Activated naive CD4-positive, alpha-beta T cell treated with anti-CD3 and anti-CD28 coated beads, Interleukin-2, amount 10 ng/mL, durations not matched to agents 7 days and 5 days (primary cell): ENCODE data around the gene SPTLC1.
"Not testable (repeated sequence)": the region's sequence is repeated elsewhere in the genome, so short reads cannot be mapped to it uniquely, and the experiment has no call there.

Source experiments
- CTCF ChIA-PET: fragments of 350-600 bp; sonication (Branson Sonifier 250); formaldehyde crosslinking; loops from one replicate; lab custom pipeline; 2021; ENCODE audit warnings: antibody characterized with exemption; lab: Charles Lee
- DNase-seq: peaks from one replicate; pipeline ENCODE4 v3.0.0-alpha.2; 2020
- H3K27ac Mint-ChIP-seq: one replicate; pipeline ENCODE4 v1.8.0; 2021; ENCODE audit warnings: mild to moderate bottlenecking, moderate library complexity, mixed read lengths
- H3K27me3 Mint-ChIP-seq: one replicate; pipeline ENCODE4 v1.8.0; 2021; ENCODE audit warnings: mild to moderate bottlenecking, mixed read lengths
- H3K36me3 Mint-ChIP-seq: one replicate; pipeline ENCODE4 v1.8.0; 2021; ENCODE audit warnings: mixed read lengths
- H3K4me1 Mint-ChIP-seq: one replicate; pipeline ENCODE4 v1.8.0; 2021; ENCODE audit warnings: mixed read lengths
- H3K4me3 Mint-ChIP-seq: one replicate; pipeline ENCODE4 v1.8.0; 2021; ENCODE audit warnings: mild to moderate bottlenecking, moderate library complexity, mixed read lengths
- H3K9me3 Mint-ChIP-seq: one replicate; pipeline ENCODE4 v1.8.0; 2021; ENCODE audit warnings: mixed read lengths

The SPTLC1 gene

DNA sequence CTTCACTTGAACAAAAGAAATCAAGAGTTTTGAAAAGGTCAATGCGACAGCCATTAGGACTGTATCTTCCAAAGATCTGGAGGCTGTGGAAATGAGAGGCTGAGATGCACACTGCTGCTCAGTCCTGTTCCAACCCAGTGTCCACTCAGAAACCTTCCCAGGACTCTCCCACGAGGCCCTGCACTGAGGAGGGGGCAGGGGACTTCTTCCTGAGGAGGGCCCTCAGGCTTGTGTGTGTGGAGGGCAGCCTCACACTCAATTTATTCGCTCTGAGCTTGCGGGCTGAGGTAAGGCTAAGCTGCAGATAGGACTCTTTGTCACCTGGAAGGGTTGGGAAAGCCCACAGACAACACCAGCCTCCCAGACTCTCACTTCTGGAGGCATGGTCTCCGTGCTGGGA lies 95.6 kb downstream of the SPTLC1 start:
- CTCF ChIA-PET: no interaction called here
- H3K9me3 Mint-ChIP-seq: peaks cover 12% of the 10 kb centered on the region
- H3K4me3 Mint-ChIP-seq: no peak overlapping the region

DNA sequence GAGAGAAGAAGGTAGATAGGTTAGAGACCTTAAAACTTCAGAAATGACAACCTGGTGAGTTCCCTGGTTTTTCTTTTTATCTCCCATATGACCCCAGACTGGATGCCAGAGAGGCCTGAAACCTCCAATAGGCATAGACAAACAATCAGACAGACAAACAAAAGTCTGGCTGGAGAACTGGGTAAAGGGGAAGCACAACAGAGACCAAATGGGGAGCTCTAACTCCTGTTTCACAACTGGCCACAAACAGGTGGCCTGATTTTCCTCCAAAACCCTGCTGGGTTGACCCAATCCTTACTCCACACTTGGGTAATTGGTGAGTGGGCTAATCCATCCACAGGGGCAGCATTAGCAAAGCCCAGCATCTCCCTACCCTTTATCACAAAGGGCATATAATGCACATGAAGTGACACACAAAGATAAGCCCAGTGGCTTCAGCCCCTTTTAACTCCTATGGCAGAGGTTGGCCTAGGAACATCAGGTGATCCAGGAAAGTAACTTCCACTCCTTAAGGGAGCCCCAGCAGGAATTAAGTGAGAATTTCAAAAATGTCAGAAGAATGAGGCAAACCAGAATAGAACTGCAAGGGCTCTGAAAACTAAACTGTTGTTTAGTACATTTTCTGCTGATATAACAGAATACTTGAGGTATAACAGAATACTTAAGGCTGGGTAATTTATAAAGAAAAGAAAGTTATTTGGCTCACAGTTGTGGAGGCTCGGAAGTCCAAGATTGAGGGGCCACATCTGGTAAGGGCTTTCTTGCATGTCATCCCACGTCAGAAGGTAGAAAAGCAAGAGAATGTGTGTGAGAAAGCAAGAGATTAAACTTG lies 104.3 kb downstream of the SPTLC1 start:
- CTCF ChIA-PET: no interaction called here
- Mint-ChIP-seq H3K4me3 (no peak overlapping the region), H3K36me3 (no peaks in the 10 kb centered on the region), H3K27me3 (peaks cover 14% of the 10 kb centered on the region), H3K9me3 (no peaks in the 10 kb centered on the region), H3K4me1 (no peaks in the 10 kb centered on the region), H3K27ac (no peak overlapping the region)
- DNase-seq: no peak

More for the DNA sequence above, 95.6 kb downstream of the SPTLC1 start:
- peaks cover 4% of the 10 kb centered on the region for H3K27me3 Mint-ChIP-seq
- no peak for DNase-seq
- no peaks in the 10 kb centered on the region for H3K4me1 Mint-ChIP-seq
- H3K36me3 Mint-ChIP-seq: no peaks in the 10 kb centered on the region
- no peak overlapping the region for H3K27ac Mint-ChIP-seq

DNA sequence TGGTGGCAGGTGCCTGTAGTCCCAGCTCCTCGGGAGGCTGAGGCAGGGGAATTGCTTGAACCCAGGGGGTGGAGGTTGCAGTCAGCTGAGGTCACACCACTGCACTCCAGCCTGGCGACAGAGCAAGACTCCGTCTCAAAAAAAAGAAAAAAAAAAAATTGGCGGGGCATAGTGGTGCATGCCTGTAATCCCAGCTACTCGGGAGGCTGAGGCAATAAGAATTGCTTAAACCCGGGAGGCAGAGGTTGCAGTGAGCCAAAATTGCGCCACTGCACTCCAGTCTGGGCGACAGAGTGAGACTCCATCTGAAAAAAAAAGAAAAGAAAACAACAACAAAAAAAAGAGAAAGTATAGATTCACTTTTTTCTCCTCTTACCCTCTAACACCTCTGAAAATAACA lies 105.0 kb downstream of the SPTLC1 start:
- CTCF ChIA-PET, H3K9me3 Mint-ChIP-seq, H3K36me3 Mint-ChIP-seq: not testable (repeated sequence)

DNA sequence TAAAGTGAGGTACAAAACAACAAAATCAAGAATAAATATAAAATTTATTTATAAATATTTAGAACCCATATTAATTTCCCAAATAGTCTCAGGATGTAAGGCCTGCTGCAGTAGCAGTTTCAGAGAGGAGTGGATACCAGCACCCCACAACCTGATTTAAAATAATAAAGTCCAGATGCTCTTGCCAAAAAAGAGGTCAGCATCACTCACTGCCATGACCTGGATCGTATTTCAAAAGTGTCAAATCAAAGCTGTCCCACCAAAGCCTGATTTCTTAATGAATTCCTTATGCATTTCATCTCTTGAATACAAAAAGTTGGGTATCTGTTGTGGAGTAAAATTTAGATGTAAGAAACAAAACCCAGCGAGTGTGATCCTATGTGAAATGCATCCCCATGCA lies 107.2 kb downstream of the SPTLC1 start:
- Mint-ChIP-seq H3K27me3 (peaks cover 9% of the 10 kb centered on the region), H3K27ac (no peak overlapping the region), H3K4me1 (no peaks in the 10 kb centered on the region), H3K4me3 (no peak overlapping the region), H3K9me3 (peaks cover 2% of the 10 kb centered on the region), H3K36me3 (no peaks in the 10 kb centered on the region)
- CTCF ChIA-PET: no interaction called here
- DNase-seq: no peak

More for the DNA sequence above, 105.0 kb downstream of the SPTLC1 start:
- H3K4me1 Mint-ChIP-seq, H3K4me3 Mint-ChIP-seq, DNase-seq, H3K27ac Mint-ChIP-seq: not testable (repeated sequence)
- peaks cover 14% of the 10 kb centered on the region for H3K27me3 Mint-ChIP-seq

DNA sequence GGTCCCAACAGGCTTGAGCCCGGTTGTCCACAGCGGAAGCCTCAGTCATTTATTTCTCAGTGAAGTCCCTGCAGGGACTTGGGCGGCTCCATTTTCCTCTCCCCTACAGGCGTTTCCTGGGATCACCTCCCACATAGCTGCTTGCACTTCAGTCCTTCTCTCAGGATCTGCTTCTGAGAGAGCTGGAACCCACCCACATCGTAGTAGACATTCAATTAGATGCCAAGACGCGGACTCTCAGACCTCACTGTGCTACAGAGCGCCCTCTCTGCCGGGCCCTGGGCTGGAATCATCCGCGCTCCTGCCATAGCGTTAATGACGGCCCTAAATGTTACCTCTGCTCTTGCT lies 111.2 kb downstream of the SPTLC1 start:
- peaks cover 6% of the 10 kb centered on the region for H3K27me3 Mint-ChIP-seq
- no peaks in the 10 kb centered on the region for H3K36me3 Mint-ChIP-seq
- CTCF ChIA-PET: interaction anchor here (0.7 kb wide), 1 partner anchor 1575 kb away, joined by 3 read pairs; no protein-coding TSS in a partner anchor
- no peak overlapping the region for H3K27ac Mint-ChIP-seq
- no peak for DNase-seq
- no peak overlapping the region for H3K4me3 Mint-ChIP-seq
- no peaks in the 10 kb centered on the region for H3K4me1 Mint-ChIP-seq
- H3K9me3 Mint-ChIP-seq: peaks cover 2% of the 10 kb centered on the region

DNA sequence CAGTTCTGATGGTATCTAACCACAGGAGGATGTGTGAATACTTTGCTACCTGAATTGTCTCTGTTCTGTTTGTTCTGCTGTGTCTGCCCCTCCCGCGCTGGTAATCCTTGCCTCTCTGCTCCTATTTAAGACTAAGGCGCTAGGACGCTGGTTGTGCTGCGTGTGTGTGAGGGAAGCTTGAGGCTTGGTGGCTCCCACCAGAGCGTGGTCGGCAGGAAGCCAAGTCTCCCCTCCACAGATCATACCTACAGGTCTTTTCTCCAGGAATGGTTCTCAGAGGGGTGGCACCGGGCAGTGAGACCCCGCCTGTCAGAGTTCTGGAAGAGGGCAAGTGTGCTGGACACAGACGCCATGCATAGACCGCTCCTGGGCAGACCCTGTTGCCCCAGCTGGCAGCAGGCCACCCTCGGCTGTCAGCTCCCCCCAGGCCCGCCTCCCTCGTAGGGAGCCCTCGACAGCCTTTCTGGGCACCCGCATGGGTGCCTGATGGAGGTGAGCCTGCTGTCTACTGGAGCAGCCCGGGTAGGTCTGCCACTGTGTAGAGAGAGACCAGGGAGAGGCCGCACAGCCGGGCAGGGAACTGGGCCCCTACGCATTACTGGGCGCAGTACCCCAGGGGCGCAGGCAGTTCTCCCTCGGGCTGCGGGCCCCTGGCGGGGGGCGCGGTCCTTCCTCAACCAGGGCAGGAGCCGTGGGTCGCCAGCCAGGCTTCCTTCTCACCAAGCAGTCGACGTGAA lies 111.7 kb downstream of the SPTLC1 start:
- H3K4me1 Mint-ChIP-seq: no peaks in the 10 kb centered on the region
- H3K27ac Mint-ChIP-seq: no peak overlapping the region
- no peaks in the 10 kb centered on the region for H3K36me3 Mint-ChIP-seq
- no peak for DNase-seq
- CTCF ChIA-PET: no interaction called here
- peaks cover 2% of the 10 kb centered on the region for H3K9me3 Mint-ChIP-seq
- no peak overlapping the region for H3K4me3 Mint-ChIP-seq
- peaks cover 6% of the 10 kb centered on the region for H3K27me3 Mint-ChIP-seq

DNA sequence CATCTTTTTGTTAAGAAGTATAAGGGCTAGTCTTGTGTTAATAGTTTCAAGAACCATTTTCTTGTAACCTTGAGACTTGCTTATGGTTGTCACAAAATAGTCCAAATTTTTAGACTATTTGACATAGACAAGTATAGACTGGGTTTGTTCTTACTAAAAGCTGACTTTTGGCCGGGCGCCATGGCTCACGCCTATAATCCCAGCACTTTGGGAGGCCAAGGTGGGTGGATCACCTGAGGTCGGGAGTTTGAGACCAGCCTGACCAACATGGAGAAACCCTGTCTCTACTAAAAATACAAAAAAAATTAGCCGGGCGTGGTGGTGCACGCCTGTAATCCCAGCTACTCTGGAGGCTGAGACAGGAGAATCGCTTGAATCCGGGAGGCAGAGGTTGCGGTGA lies 113.3 kb downstream of the SPTLC1 start:
- H3K4me1 Mint-ChIP-seq, DNase-seq, H3K27me3 Mint-ChIP-seq, H3K9me3 Mint-ChIP-seq, H3K36me3 Mint-ChIP-seq, CTCF ChIA-PET, H3K27ac Mint-ChIP-seq, H3K4me3 Mint-ChIP-seq: not testable (repeated sequence)

DNA sequence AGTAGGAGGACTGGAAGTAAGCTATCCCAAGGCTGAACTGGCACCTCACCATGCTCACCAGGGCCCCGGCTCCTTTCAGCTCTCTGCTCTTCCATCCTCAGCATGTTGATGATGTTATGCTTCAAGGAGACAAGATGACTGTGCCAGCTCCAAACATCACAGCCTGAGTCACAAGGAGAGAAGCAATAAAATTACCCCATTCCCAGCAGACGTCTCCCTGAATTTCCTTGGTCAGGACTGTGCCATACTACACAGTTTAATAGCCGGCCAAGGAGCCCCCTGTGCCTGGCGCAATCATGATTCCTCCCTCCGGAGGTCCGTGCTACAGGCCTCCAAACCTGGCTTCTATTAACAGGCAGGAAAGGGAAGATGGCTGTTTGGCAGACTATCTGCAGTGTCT lies 114.0 kb downstream of the SPTLC1 start:
- Mint-ChIP-seq H3K27me3 (peaks cover 6% of the 10 kb centered on the region), H3K27ac (no peak overlapping the region), H3K36me3 (no peaks in the 10 kb centered on the region), H3K9me3 (peaks cover 2% of the 10 kb centered on the region), H3K4me1 (no peaks in the 10 kb centered on the region), H3K4me3 (no peak overlapping the region)
- DNase-seq: no peak
- CTCF ChIA-PET: no interaction called here

DNA sequence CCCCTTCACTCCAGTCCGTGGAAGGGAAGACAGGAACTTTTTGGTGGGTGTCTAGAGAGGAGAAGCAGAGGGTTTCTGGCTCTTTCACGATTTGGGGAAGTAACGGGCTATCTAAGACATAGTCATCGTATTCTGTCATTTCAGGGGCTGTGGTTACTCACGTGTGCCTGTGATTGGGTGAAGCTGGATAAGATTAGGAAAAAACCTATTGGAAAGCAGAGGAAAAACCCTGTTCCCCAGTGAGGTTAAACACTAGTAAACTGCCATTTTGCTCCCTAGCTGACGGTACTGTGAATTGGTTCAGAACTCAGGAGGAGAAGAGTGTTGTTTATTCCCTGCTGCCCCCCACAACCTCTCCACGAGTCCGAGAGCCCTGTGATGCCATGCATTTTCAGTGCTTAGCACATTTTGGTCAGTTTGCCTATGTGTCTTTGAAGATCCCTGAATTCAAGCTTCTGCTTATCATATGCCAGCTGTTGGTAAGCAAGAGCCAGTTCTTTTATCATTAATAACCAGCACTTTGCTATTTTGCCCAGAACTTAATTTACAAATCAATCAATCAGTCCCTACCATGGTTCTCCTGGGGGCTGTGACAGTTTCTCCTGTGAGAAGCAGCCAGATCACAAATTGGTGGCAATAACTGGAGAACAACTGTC lies 120.1 kb downstream of the SPTLC1 start:
- CTCF ChIA-PET: no interaction called here
- H3K36me3 Mint-ChIP-seq: no peaks in the 10 kb centered on the region
- no peak for DNase-seq
- H3K9me3 Mint-ChIP-seq: no peaks in the 10 kb centered on the region
- no peak overlapping the region for H3K4me3 Mint-ChIP-seq
- peaks cover 26% of the 10 kb centered on the region for H3K27me3 Mint-ChIP-seq
- no peak overlapping the region for H3K27ac Mint-ChIP-seq
- no peaks in the 10 kb centered on the region for H3K4me1 Mint-ChIP-seq

DNA sequence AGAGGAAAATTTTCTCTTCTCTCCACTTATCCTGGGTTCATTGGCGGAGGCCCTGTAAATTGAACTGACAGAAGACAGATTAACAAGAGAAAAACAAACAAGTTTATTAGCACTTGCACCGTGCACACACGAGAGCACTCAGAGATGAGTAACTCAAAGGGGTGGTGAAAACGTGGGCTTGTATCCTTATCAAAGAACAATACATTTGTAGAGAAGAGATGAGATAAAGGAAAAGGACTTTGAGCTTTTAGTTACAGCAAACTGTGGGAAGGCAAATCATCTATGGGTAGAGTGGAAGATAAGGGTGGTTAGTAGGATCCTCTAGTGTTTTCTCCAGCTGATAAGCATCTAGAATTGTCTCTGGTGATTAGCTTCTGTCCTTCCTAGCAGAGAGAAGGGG lies 120.8 kb downstream of the SPTLC1 start:
- no peaks in the 10 kb centered on the region for H3K4me1 Mint-ChIP-seq
- H3K36me3 Mint-ChIP-seq: no peaks in the 10 kb centered on the region
- H3K9me3 Mint-ChIP-seq: no peaks in the 10 kb centered on the region
- H3K27ac Mint-ChIP-seq: no peak overlapping the region
- H3K27me3 Mint-ChIP-seq: peaks cover 24% of the 10 kb centered on the region
- no peak for DNase-seq
- no peak overlapping the region for H3K4me3 Mint-ChIP-seq
- CTCF ChIA-PET: no interaction called here

DNA sequence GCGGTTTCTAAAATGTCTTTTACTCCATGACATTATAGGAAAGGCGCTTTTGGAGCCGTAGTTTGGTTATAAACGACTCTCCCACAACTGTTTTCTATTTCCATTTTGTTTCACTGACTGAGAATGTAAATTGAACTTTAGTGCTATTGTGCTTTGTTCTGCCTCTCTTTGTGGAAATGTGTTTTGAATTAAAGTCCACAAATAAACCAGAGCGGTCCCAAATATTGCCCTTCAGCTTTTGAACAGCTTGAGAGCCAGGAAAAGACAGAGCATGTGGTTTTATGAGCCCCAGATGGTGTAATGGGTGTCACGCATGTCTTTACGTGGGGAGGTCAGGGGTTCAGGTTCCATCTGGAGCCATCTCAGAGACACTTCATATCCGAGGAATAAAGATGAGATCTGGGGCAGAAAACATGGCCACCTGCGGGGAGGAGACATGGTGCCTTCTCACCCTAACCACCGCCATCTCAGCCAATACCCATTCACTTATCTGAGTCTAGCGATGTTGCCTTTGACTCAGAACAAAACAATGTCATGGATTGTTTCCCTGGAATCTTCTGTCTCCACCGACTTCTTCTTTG lies 122.7 kb downstream of the SPTLC1 start:
- CTCF ChIA-PET: no interaction called here
- Mint-ChIP-seq H3K4me1 (no peaks in the 10 kb centered on the region), H3K4me3 (no peak overlapping the region), H3K36me3 (no peaks in the 10 kb centered on the region), H3K27ac (no peak overlapping the region), H3K27me3 (peaks cover 24% of the 10 kb centered on the region), H3K9me3 (no peaks in the 10 kb centered on the region)
- DNase-seq: no peak

DNA sequence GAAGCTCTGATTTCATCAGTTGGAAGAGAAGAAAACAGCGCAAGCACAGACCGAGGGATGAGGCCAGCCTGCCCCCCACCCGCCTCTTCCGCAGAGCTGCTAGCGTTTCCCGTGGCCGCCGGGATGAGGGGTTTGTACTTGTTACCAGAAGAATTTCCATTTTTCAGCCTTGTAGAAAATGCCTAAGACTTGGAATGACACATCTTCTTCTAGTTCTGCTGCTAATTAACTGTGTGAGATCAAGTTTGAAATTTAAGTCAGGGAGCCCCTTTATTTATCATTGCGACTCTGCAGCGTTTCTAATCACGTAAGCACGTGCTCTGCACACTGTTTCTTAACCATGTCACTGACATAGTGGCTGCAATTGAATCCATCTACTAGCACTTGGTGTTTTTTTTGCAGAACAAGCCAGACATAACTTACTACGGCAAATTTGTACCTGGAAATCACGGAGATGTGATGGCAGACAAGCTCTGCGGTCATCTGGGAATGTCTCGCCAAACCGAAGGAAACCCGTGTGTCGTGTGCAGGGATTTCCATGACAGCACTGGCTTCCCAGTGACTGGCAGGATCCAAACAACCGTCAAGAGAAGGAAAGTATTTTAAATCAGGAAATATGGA lies 123.4 kb downstream of the SPTLC1 start:
- Mint-ChIP-seq H3K4me3 (no peak overlapping the region), H3K9me3 (no peaks in the 10 kb centered on the region), H3K27me3 (peaks cover 25% of the 10 kb centered on the region), H3K4me1 (no peaks in the 10 kb centered on the region), H3K27ac (no peak overlapping the region), H3K36me3 (no peaks in the 10 kb centered on the region)
- CTCF ChIA-PET: no interaction called here
- no peak for DNase-seq

DNA sequence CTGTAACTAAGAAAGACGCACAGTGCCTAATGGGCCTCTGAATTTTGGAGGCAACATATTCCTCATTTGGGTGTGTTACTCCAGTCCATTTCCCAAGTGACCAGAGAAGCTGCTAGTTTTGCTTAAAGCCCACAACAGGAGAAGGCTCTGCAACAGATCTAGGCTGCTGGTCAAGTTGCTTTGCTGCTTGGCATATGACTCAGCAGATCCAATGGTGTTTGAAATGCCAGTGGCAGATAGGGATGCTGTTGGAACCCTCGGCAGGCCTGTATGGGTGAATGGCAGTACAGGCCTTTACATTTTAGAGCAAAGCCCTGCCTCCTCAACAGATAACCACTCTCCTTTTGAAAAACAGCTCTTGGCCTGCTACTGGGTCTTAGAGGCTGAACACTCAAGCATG lies 129.0 kb downstream of the SPTLC1 start:
- no peak overlapping the region for H3K4me3 Mint-ChIP-seq
- H3K27ac Mint-ChIP-seq: no peak overlapping the region
- H3K4me1 Mint-ChIP-seq: no peaks in the 10 kb centered on the region
- H3K9me3 Mint-ChIP-seq: peaks cover 4% of the 10 kb centered on the region
- H3K27me3 Mint-ChIP-seq: peaks cover 11% of the 10 kb centered on the region
- DNase-seq: no peak
- CTCF ChIA-PET: no interaction called here
- no peaks in the 10 kb centered on the region for H3K36me3 Mint-ChIP-seq

DNA sequence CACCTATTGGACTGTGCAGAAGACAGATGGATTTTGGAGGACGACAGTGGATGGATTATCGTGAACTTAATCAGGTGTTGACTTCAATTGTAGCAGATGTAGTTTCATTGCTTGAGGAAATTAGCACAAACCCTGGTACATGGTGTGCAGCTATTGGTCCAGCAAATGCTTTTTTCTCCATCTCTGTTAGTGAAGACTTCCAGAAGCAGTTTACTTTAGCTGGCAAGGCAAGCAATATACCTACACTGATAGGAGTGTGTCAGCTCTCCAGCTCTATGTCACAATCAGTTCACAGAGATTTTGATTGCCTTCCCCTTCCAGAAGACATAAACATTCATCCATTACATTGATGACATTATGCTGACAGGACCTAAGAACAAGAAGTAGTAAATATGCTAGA lies 129.5 kb downstream of the SPTLC1 start:
- CTCF ChIA-PET: no interaction called here
- Mint-ChIP-seq H3K36me3 (no peaks in the 10 kb centered on the region), H3K27ac (no peak overlapping the region), H3K9me3 (peaks cover 5% of the 10 kb centered on the region), H3K27me3 (peaks cover 11% of the 10 kb centered on the region), H3K4me1 (no peaks in the 10 kb centered on the region), H3K4me3 (no peak overlapping the region)
- no peak for DNase-seq
